ENCODE results near the gene IFNAR1.

The IFNAR1 gene

DNA sequence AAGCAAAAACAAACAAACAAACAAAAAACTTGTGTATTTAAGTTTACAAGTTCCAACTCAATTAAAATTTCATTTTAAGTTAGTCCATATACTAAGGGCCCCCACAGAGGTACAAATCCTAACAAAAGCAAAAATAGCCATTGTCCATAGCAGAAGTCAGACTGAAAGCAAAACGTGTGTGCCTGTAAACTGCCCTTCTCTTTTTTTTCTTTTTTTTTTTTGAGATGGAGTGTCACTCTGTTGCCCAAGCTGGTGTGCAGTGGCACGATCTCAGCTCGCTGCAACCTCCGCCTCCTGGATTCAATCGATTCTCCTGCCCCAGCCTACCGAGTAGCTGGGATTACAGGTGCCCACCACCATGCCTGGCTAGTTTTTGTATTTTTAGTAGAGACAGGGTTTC lies 66.9 kb downstream of the IFNAR1 start:
- H3K4me3 ChIP-seq (ENCODE audit: low read depth, low read length, poor library complexity, severe bottlenecking) = no peak overlapping the region
- H3K9ac ChIP-seq (ENCODE audit: low read length) = no peak overlapping the region
- H2AFZ ChIP-seq (ENCODE audit: low read length) = no peak overlapping the region
- TF ChIP-seq, protein P1, sequence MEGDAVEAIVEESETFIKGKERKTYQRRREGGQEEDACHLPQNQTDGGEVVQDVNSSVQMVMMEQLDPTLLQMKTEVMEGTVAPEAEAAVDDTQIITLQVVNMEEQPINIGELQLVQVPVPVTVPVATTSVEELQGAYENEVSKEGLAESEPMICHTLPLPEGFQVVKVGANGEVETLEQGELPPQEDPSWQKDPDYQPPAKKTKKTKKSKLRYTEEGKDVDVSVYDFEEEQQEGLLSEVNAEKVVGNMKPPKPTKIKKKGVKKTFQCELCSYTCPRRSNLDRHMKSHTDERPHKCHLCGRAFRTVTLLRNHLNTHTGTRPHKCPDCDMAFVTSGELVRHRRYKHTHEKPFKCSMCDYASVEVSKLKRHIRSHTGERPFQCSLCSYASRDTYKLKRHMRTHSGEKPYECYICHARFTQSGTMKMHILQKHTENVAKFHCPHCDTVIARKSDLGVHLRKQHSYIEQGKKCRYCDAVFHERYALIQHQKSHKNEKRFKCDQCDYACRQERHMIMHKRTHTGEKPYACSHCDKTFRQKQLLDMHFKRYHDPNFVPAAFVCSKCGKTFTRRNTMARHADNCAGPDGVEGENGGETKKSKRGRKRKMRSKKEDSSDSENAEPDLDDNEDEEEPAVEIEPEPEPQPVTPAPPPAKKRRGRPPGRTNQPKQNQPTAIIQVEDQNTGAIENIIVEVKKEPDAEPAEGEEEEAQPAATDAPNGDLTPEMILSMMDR (IDR thresholded peaks at IDR 0.05; ENCODE audit: low read length) = no peak
- TF ChIP-seq EZH2 (IDR thresholded peaks at IDR 0.05; ENCODE audit: borderline replicate concordance, low read length) = no peak
- H3K4me2 ChIP-seq (ENCODE audit: low read length) = no peak overlapping the region
- no peaks in the 10 kb centered on the region for H4K20me1 ChIP-seq (ENCODE audit: insufficient read depth, low read length)
- H3K27ac ChIP-seq (ENCODE audit: low read depth, low read length, poor library complexity, severe bottlenecking) = no peak overlapping the region
- H3K36me3 ChIP-seq (ENCODE audit: insufficient read depth, low read length) = no peaks in the 10 kb centered on the region
- no peaks in the 10 kb centered on the region for H3K9me2 ChIP-seq (ENCODE audit: low read depth, low read length)
- H3K79me2 ChIP-seq (ENCODE audit: insufficient read depth, low read length) = no peaks in the 10 kb centered on the region
- H3K9me3 ChIP-seq (ENCODE audit: low read length) = no peaks in the 10 kb centered on the region
- peaks cover 23% of the 10 kb centered on the region for H3K4me1 ChIP-seq (ENCODE audit: insufficient read depth, low read length, severe bottlenecking)
- H3K27me3 ChIP-seq (ENCODE audit: insufficient read depth, low read length) = no peaks in the 10 kb centered on the region
- no peaks in the 10 kb centered on the region for H3F3A ChIP-seq (ENCODE audit: insufficient read depth, low read length)

DNA sequence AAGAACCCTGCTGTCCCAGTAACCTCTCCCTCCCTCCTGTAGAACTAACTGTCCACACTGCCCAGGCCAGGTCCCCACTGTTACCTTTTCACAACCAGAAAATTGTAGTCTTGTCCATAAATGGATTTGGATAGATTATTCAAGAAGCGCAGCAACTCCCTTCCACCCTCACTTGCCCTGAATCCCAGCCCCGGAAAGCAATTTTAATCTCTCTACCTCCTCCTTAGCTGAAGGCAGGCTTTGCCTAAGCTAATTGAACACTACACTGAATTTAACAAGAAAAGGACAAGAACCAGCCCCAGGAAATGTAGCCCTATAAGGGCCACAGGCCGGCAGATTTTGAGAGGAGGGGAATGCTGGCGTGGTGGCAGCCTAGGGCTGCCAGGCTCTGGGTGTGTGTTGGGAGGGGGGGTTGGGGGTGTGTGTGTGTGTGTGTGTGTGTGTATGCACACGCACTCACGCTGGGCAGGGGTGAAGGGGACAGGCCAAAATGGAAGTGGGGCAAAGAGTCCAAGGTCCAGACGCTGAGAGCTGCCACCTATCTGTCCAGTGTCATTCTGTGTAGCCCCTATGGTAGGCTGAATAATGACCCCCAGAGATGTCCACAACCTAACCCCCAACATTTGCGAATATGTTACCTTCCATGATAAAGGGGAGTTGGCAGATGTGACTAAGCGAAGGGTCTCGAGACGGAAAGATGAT lies 67.7 kb downstream of the IFNAR1 start:
- H3K9me3 ChIP-seq (ENCODE audit: low read length) = no peaks in the 10 kb centered on the region
- no peaks in the 10 kb centered on the region for H4K20me1 ChIP-seq (ENCODE audit: insufficient read depth, low read length)
- no peaks in the 10 kb centered on the region for H3K9me2 ChIP-seq (ENCODE audit: low read depth, low read length)
- no peaks in the 10 kb centered on the region for H3F3A ChIP-seq (ENCODE audit: insufficient read depth, low read length)
- TF ChIP-seq, protein P1 (IDR thresholded peaks at IDR 0.05; ENCODE audit: low read length) = no peak
- no peak for TF ChIP-seq EZH2 (IDR thresholded peaks at IDR 0.05; ENCODE audit: borderline replicate concordance, low read length)
- H3K9ac ChIP-seq (ENCODE audit: low read length) = no peak overlapping the region
- H3K4me1 ChIP-seq (ENCODE audit: insufficient read depth, low read length, severe bottlenecking) = peaks cover 23% of the 10 kb centered on the region
- no peak overlapping the region for H3K4me3 ChIP-seq (ENCODE audit: low read depth, low read length, poor library complexity, severe bottlenecking)
- H3K36me3 ChIP-seq (ENCODE audit: insufficient read depth, low read length) = no peaks in the 10 kb centered on the region
- H3K4me2 ChIP-seq (ENCODE audit: low read length) = no peak overlapping the region
- no peaks in the 10 kb centered on the region for H3K27me3 ChIP-seq (ENCODE audit: insufficient read depth, low read length)
- H3K79me2 ChIP-seq (ENCODE audit: insufficient read depth, low read length) = no peaks in the 10 kb centered on the region
- H3K27ac ChIP-seq (ENCODE audit: low read depth, low read length, poor library complexity, severe bottlenecking) = no peak overlapping the region
- H2AFZ ChIP-seq (ENCODE audit: low read length) = no peak overlapping the region

DNA sequence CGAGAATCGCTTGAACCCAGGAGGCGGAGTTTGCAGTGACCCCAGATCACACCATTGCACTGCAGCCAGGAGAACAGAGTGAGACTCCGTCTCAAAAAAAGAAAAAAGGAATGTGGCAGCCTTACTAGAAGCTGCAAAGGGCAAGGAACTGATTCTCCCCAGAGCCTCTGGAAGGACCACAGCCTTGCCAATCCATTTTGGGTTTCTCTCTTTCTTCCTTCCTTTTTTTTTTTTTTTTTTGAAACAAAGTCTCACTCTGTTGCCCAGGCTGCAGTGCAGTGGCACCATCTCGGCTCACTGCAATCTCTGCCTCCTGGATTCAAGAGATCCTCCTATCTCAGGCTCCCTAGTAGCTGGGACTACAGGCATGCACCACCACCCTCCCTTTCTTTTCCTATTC lies 68.6 kb downstream of the IFNAR1 start:
- Histone ChIP-seq H3K27me3 (ENCODE audit: insufficient read depth, low read length) (no peaks in the 10 kb centered on the region), H3K4me2 (ENCODE audit: low read length) (no peak overlapping the region), H3K36me3 (ENCODE audit: insufficient read depth, low read length) (no peaks in the 10 kb centered on the region), H3K9ac (ENCODE audit: low read length) (no peak overlapping the region), H3K4me3 (ENCODE audit: low read depth, low read length, poor library complexity, severe bottlenecking) (no peak overlapping the region), H4K20me1 (ENCODE audit: insufficient read depth, low read length) (no peaks in the 10 kb centered on the region), H3K79me2 (ENCODE audit: insufficient read depth, low read length) (no peaks in the 10 kb centered on the region), H3K4me1 (ENCODE audit: insufficient read depth, low read length, severe bottlenecking) (peaks cover 18% of the 10 kb centered on the region), H3K9me2 (ENCODE audit: low read depth, low read length) (no peaks in the 10 kb centered on the region), H3K27ac (ENCODE audit: low read depth, low read length, poor library complexity, severe bottlenecking) (no peak overlapping the region), H3F3A (ENCODE audit: insufficient read depth, low read length) (no peaks in the 10 kb centered on the region), H2AFZ (ENCODE audit: low read length) (no peak overlapping the region), H3K9me3 (ENCODE audit: low read length) (no peaks in the 10 kb centered on the region)
- TF ChIP-seq EZH2 (IDR thresholded peaks at IDR 0.05; ENCODE audit: borderline replicate concordance, low read length) = no peak
- TF ChIP-seq, protein P1 (IDR thresholded peaks at IDR 0.05; ENCODE audit: low read length) = no peak

Data from OCI-LY1 (cell line).